HuH-7 (cell line): Measurements from ENCODE around the gene GJD2.

Experiments
- DNase-seq: peaks from one replicate; pipeline ENCODE4 v3.0.0; 2011; ENCODE audit warnings: low spot score

Gene GJD2

DNA sequence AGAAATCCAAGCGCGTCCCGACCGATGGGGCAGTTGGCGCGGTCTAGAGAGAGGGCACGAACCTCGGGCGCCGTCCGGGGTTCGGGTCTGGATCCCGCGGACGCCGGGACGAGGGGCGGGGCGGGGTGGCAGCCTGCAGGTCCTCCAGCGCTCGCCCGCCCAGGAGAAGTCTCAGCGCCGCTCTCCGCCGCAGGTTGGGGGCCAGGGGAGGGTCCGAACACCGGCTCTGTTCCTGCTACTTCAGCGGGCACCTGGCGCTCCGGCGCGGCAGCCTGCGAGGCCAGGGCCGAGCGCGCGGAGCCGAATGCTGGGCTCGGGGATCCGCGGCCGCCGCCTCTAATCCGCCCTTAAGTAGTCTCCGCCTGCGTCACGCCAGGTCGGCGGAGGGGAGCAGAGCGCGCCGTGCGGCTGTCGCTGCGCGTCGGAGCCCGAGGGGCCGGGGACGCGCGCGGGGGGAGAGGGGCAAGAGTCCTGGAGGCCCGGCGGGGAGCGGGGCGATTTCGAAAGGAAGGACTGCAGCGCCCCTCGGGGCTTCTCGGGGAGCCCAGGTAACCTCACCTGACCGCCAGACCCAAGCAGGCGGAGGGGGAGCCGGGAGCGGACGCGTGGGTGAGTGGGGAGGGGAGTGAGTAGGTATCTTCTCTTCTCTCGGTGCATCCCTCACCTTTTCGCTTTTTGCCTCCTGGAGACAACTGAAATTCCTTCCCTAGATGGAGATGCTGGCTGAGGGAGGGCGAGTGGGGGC is at the start of gene GJD2:
Gene GJD2, minus strand, starts transcription at position 325 of the 745 bp plus-strand sequence. CDS start 510 bp downstream, outside the sequence.
- DNase-seq, result no peak

DNA sequence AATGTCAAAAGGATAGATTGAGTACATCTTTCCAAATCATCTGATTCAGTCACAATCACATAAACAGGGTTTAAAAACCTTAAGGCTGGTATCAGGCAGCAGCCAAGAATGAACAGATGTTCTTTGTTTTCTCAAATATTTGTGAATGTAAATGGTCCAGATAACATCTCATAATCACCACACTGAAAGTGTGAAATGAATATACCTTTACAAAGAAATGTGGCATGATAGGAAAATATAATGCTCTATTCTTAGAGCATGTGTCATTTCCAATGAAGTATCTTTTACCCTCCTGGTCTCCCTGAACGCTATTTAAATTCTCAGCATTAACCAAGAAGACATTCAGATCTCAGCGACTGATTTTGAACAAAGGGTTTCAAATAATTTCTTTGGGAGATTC is 49.3 kb upstream of the GJD2 start:
- no peak for DNase-seq

DNA sequence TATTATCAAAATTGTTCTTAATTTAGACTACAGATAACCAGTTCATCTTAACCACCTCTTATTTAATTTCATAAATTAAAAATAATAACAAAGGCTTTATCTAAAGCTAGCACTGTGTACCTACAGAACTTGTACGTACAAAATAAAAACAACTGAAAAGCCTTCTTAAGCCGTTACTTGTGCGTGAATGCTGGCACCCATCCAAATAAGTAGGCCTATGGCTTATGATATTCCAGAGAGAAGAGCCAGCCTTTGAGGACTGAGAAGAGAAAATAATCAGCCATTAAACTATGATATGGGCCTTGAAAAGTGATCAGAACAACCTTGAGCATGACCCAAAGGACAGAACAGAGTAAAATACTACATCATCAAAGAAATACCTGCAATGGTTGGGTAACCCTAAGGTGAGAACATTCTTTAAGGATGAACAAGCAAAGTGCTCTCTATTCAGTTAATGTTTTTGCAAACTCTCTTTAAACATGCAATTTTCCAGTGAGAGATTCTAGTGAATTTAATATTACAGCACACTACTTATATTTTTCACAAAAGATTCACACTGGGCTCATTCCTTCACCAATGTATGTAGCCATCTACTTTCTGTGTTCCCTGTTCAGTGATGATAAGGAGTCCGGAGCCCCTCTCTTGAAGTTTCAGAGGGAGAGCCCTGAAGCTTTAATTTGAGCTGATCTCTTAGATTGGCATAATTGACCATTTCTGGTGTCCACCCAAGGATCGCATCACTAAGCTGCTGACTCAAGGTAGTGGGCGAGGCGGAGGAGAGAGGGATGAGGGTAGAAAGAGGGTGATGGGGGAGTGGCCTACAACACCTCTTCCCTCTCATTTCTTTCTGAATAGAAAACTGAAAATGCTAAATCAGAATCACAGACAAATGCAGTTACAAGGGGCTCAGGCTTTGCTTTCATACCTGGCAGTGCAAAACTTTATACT is 48.3 kb upstream of the GJD2 start:
- DNase-seq, result no peak

DNA sequence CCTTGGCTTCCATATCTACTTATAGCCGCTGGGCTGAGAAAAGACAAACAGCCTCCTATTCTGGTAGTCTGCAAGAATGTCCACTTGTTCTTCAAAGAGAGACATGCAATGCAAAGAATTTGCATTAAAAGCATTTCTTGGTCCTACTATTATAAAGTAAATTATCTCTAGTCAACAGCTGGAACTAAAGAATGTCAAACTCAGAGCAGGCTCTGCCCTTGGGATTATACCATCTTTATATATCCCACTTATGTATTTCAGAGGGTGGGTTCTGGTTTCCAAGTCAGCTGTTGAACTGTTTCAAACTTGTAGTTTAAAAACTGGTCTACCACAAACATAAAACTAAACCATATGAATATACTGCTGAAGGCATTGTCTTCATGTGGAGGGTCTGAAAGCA is 47.6 kb upstream of the GJD2 start:
- no peak for DNase-seq

DNA sequence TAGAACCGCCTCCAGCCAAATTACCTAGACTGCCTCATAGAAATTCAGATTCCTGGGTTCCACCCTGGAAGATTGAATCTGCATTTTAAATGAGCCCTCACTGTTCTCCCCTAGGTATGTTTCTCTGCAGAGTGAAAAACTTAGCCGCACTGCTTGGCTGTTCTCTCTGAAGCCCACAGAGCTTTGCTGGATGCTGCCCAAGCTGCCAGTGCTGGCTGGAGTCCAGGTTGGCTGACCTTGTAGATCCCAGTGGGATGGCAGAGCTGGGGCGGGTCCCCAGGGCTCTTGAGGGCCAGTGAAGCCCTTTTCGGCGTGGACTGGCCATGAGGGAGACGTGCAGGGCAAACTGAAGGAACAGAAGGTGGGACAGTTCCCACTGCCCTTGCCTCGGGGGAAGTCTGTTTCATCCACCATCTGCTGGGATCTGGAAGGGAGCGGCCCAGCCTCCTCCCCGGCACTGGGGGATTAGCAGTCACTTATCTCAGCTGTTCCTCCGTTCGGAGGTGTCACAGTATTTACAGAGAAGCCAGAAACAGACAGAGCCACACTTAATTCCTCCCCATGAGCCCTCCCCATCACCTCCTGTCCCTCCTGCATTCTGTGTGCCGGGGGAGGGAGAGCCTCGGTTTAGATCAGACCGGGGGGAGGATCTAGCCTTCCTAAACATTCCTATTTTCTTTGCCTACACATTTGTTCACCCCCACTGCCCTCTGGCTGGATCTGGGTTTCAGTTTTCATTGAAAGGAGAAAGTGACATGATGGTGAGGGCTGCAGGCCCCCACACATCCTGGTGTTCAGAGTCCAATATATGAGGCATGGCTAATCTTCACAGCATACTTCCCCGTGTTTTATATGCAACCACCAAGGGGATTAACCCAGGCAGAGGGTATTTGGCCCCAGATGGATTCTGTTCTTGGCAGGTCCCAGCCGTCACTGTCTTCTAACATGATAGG is 44.6 kb upstream of the GJD2 start:
- no peak for DNase-seq

DNA sequence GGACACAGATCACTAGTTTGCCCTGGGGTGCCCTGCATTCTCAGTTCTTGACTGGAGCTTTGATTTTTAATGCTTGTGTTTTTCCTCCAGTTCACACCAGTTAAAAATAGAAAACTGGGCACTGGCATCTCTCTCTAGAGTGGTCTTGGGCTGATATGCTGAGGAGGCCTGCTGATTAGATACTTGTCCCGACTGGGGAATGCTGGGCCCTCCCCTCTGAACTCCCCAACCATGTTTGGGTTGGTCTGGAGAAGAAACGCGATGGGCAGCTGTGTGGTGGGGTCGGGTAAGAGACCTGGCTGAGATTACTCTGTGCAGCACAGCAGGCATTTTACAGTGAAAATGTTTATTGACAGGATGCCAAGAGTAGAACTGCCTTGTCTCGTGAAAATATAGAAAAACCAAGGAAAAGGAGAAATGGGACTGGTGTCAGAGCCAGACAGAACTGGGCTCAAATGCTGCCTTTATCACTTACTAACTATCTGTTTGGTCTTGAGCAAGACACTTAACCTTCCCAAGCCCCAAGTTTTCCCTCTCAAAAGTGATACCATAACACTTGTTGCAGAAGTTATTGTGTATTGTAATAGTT is 42.1 kb upstream of the GJD2 start:
- no peak for DNase-seq

DNA sequence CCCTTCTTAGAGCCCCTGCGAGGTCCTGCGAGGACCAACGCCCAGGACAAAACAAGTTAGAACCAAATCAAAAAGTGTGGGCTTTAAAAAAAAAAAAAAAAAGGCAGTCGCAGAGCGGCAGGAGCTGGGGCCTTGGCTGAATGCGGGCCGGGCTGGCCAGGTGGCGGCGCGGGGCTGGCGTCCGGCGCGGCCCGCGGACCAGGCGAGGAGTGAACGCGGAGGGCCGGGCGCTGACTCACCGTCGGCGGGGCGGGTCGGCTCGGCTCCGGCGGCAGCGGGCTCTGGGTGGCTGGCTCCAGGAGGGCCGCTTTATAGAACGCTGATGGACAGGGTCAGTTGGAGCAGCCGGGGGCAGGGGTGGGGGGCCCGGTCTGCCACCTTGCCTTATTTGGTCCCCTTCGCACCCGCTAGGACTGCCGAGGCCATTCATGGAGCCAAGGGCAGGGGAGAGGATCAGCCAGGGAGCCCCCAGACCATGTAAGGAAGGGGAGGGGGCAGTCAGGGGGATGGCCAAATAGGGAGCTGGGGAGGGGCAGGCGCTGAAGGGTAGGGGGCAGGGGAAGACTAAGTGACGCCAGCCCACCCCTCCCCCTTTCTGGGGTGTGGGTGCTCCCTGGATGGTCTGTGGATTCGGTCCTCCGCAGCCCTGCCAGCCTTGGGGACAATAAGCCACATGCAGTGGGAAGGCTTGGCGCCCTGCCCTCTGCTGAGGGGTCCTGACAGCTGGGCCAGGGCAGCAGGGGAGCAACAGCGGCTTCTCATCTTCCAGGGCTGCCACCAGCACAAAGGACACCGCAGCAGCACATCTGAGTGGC is 40.7 kb upstream of the GJD2 start, which contains the start of gene ACTC1:
Gene ACTC1, minus strand, starts transcription at position 283 of the 815 bp plus-strand sequence. CDS start 741 bp downstream, outside the sequence.
- DNase-seq, result peak; percentile 19

DNA sequence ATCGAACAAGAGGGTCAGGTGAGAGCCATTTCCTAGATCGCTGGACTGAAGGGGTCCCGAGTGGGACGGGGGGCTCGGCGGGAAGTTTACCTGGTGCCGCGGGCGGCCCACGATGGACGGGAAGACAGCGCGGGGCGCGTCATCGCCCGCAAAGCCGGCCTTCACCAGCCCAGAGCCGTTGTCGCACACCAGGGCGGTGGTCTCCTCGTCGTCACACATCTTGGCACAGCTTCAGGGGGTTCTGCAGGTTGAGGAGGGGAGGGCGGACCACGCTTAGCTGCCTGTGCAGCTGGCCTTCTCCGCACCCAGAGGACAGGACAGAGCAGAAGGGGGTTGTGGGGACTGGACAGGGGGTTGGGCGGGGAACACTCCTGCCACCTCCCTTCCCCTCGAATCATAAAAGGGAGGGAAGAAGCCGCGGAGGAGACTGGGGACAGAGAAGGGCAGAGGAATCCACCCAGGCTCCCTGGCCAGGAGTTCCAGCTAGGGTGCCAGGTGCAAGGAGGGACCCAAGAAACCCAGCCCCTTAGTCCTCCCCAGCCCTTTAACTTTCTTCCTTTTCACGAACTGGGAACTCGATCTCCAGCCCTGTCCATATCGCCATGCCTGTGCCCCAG is 39.9 kb upstream of the GJD2 start:
- no peak for DNase-seq

DNA sequence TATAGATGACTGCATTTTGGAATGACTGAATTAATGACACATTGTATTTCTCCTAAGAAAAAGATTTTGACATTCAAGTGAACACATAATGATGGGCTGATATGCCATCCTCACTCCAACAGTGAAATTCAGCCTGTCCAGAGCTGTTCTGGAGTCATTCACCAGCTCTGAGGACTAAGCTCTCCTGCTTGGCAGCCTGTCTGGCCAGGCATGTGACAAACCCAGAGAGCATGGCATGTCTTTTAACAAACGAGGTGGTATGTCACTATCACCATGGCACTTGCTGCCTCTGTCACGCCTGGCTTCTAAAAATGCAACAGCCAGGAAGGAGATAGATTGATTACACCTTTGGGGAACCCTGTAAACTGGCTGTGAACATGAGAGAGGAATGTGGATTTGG is 39.1 kb upstream of the GJD2 start:
- no peak for DNase-seq

DNA sequence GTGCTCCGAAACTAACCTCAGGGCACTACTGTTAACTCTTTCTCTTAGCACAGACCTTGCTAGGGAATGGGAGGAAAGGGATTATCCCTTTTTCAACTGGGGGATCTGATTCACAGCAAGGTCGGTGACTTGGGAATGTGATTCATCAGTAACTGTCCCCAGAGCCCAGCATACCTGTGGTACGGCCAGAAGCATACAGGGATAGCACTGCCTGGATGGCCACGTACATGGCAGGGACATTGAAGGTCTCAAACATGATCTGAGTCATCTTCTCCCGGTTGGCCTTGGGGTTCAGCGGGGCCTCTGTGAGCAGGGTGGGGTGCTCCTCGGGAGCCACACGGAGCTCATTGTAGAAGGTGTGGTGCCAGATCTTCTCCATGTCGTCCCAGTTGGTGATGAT is 38.3 kb upstream of the GJD2 start:
- no peak for DNase-seq

DNA sequence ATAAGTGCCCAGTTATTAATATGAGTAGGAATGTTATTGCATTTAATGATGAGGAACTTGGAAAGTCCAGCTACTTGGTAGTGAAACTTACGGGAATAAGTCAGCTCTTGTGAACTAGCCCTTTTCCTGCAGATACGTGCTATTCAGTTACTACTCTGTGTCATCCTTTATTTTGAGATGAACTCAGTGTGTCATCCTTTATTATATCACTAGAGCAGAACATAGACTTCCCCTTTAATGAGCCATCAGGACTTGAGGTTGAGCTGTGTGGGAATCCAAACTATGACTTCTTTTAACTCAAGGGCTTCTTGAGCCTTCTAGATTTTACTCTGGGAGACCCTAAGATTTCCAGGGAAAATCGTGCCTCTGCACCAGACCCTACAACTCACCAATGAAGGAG is 36.9 kb upstream of the GJD2 start:
- DNase-seq, result no peak

DNA sequence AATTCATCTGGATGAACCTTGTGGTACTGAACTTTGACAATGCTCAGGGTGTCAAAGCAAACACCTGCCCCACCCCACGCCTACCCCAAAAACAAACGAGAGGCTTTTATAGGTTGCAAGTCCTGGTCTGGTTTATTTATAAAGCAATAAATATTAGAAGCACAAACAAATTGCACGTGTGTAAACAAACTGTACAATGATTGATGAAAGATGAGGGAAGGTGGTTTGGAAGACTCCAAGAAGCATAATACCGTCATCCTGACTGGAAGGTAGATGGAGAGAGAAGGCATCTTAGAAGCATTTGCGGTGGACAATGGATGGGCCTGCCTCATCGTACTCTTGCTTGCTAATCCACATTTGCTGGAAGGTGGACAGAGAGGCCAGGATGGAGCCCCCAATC is 35.3 kb upstream of the GJD2 start:
- DNase-seq, result no peak

DNA sequence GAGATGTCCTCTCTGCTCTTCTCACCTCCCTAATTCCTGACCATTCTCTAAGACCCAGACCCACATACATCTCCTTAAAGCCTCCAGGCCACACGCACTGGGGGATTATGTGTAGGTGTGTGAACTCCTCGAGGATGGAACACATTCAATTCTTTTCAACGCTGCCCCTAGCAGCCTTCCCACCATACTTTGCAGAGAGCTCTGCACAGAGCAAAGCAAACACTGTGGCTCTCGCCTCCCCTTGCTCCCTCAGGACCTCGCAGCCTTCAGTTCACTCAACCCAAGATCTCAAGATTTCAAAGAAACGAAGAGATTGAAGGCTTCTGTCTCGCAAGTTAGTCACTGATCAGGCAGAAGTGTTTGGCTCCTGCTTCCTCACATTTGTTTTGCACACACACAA is 34.5 kb upstream of the GJD2 start:
- no peak for DNase-seq

DNA sequence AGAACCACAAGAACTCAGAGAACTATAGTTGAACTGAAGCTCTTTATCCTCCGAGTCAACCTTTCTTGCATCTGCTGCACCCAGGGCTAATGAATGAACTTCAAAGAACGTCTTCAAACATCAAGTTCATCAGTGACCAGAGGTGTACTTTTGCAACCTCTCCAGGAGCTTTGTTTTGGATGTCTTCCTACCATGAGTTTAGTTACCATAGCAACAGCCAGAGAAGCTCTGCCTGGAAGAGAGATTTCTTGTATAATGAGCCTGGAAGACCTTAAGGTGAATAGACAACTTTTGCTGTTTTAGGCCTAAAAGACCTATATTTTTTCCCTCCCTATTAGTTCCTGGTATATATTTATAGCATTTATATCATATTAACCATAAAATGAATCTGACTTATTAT is 31.4 kb upstream of the GJD2 start:
- DNase-seq, result no peak

DNA sequence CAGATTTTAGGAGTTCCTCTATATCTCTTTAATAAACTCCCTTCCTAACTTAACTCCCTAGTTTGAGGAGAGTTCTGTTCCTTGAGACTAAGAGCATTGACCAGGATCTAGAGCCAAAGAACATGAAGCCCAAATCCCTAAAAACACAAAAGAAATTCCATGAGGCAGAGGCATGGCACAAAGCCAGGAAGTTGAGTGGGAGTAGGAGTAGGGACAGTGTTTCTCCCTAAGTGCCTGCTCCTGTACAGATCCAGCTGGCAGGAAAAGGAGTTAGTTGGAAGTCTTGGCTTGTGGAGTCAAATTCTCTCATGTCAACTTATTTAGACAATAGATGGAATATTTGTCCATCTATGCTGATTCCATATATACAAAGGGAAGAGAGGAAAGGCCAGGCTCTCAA is 29.2 kb upstream of the GJD2 start:
- no peak for DNase-seq

DNA sequence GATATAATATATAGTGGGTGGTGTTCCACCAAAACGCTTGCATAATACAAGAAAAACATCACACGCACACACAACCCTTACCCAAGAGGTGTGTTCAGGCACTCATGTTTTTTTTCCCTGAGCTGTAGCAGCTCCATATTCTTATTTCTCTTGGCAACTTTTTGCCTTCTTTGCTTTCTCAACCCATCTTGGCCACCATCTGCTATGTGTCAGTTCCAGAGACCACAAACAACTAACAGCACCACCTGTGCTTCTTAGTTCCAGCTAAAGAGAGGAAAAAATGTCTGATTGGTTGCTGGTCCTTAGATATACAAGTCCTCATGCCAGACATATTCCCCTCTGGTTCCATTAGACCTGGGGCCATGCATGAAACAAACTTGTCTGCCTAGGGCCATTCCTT is 28.6 kb upstream of the GJD2 start:
- no peak for DNase-seq

DNA sequence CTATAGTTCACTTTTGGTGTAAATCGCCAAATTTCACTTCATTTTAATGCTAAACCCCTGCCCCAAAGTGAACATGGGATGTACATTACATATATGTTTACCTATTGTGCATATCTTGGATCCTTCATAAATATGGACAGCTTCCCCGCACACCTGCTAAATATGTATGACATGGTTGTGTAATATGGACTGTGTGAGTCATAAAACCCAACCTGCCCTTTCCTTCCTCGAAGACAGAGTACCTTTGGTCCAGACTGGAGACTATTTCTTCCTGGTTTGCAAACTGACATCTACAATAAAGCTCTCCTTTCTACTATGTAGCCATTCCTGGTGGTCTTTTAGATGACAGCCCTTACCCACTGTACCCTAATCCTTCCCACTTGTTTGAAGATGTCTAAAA is 28.1 kb upstream of the GJD2 start:
- no peak for DNase-seq

DNA sequence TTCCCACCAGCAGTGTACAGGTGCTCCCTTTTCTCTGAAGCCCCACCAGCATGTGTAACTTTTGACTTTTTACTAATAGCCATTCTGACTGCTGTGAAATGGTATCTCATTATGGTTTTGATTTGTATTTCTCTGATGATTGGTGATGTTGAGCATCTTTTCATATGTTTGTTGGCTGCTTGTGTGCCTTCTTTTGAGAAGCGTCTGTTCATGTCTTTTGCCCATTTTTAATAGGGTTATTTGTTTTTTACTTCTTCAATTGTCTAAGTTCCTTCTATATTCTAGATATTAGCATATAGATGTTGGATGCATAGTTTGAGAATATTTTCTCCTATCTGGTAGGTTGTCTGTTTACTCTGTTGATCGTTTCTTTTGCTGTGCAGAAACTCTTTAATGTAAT is 25.9 kb upstream of the GJD2 start:
- no peak for DNase-seq

DNA sequence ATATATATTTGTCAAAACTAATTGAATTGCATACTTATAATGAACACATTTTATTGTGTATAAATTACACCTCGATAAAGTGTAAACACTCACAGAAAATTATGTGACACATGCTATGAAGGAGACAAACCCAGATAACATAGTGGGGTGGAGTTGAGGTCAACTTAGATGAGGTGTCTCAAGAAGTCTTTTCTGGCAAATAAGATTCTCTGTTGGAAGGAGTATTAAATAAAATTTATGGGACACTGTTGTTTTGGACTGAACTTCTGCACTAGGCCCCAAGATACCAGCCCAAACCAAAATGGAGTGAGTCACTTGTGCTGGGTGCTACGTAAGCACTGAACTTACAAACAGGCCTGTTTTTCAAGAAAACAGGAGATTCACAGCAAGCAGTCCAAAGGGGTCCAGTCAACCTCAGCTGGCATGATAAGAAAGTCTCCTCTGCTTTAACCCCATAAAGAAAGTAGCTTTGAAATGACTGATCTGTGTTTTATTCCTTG is 21.9 kb upstream of the GJD2 start:
- no peak for DNase-seq

DNA sequence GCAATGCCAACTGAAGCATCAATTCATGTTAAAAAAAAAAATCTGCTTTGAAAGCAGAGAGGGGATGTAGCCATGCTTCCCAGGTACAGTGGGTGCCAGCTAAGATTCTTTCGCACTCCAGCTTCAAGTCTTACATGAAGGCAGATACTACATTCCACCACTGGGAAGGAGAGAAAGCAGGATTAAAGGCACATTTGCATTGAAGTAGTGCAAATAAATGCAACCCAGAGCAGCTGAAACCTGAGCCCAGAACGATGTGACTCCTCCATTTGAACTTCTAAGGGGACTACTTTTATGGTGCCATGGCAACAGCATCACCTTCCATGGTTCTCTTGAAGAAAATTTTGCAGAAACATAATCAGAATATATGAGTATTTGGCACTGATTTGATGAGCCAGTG is 19.1 kb upstream of the GJD2 start:
- no peak for DNase-seq
